Stimulated activated naive B cell treated with anti-CD40 and anti-IgM and Interleukin-4, amounts not matched to agents 10 μg/mL and 1 μg/mL and 100 μg/mL, for 72 hours (primary cell): Measurements from ENCODE around the gene CDC42EP3.

Experiments
- ATAC-seq, 2 donors: fragments of 150-1000 bp; cut with Tn5 transposase; replicated peaks; 2 replicates each; pipeline ENCODE4 v1.10.0; 2021; ENCODE audit warnings: moderate library complexity in 1 of 2
- DNase-seq: peaks from one replicate; pipeline ENCODE4 v3.0.0; 2021
- H3K27ac Mint-ChIP-seq: one replicate; pipeline ENCODE4 v1.8.0; 2022; ENCODE audit warnings: mild to moderate bottlenecking, mixed read lengths
- H3K27me3 Mint-ChIP-seq, 2 donors: one replicate each; pipeline ENCODE4 v1.8.0; 2022; ENCODE audit warnings: mixed read lengths in 2 of 2
- H3K36me3 Mint-ChIP-seq, 2 donors: one replicate each; pipeline ENCODE4 v1.8.0; 2022; ENCODE audit warnings: mixed read lengths in 2 of 2, mild to moderate bottlenecking in 1 of 2
- H3K4me1 Mint-ChIP-seq, 2 donors: one replicate each; pipeline ENCODE4 v1.8.0; 2022; ENCODE audit warnings: mixed read lengths in 2 of 2, mild to moderate bottlenecking in 1 of 2
- H3K4me3 Mint-ChIP-seq, 2 donors: one replicate each; pipeline ENCODE4 v1.8.0; 2022; ENCODE audit warnings: mild to moderate bottlenecking in 2 of 2, mixed read lengths in 2 of 2, moderate library complexity in 1 of 2
- H3K9me3 Mint-ChIP-seq, 2 donors: one replicate each; pipeline ENCODE4 v1.8.0; 2022; ENCODE audit warnings: mixed read lengths in 2 of 2, mild to moderate bottlenecking in 1 of 2

CDC42EP3 gene

DNA sequence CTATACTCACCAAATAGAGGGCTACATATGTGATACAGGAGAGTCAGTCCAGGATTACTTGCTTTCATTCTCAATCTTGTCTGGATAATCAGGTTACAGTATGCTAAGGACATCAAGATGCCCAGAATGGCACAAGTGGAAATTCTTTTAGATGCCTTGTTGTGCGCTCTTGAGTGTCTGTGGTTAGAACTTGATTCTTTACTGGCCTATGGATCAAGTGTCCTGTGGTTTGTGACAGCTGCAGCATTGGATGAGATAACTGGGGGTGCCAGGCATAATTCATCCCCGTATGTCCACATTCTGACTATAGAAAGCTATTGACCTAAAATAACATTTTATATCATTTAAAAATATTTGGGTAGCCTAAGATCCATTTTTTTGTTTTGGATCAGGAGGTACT, 40.1 kb downstream of the CDC42EP3 start:
- Mint-ChIP-seq H3K36me3 (no peaks in the 10 kb centered on the region), H3K9me3 (peaks cover 0 to 8% of the 10 kb centered on the region in 2 donors), H3K27ac (no peak overlapping the region), H3K4me1 (peaks cover 28 to 34% of the 10 kb centered on the region in 2 donors), H3K27me3 (peaks cover 0 to 6% of the 10 kb centered on the region in 2 donors), H3K4me3 (no peak overlapping the region)
- no peak for DNase-seq
- no peak for ATAC-seq

- H3K27me3 Mint-ChIP-seq: peaks cover 0 to 6% of the 10 kb centered on the region in 2 donors
- no peak overlapping the region for H3K27ac Mint-ChIP-seq
These were observed 40.7 kb downstream of the CDC42EP3 start for GRCh38 chr2:37630776-37631175.

GRCh38 chr2:37630301-37630700, 41.1 kb downstream of the CDC42EP3 start:
- DNase-seq (no peak), ATAC-seq (no peak)
- no peak overlapping the region for H3K27ac Mint-ChIP-seq
- no peaks in the 10 kb centered on the region for H3K36me3 Mint-ChIP-seq
- H3K4me3 Mint-ChIP-seq: no peak overlapping the region
- H3K9me3 Mint-ChIP-seq: peaks cover 0 to 8% of the 10 kb centered on the region in 2 donors
- peaks cover 0 to 6% of the 10 kb centered on the region in 2 donors for H3K27me3 Mint-ChIP-seq
- H3K4me1 Mint-ChIP-seq: peaks cover 29 to 34% of the 10 kb centered on the region in 2 donors

More at GRCh38 chr2:37630776-37631175, 40.7 kb downstream of the CDC42EP3 start:
- Mint-ChIP-seq H3K36me3 (no peaks in the 10 kb centered on the region), H3K4me3 (no peak overlapping the region), H3K4me1 (peaks cover 28 to 34% of the 10 kb centered on the region in 2 donors), H3K9me3 (peaks cover 0 to 8% of the 10 kb centered on the region in 2 donors)
- ATAC-seq (no peak), DNase-seq (no peak)

- Mint-ChIP-seq H3K27me3 (peaks cover 0 to 6% of the 10 kb centered on the region in 2 donors), H3K4me1 (peaks cover 28 to 34% of the 10 kb centered on the region in 2 donors), H3K36me3 (no peaks in the 10 kb centered on the region), H3K4me3 (no peak overlapping the region), H3K9me3 (peaks cover 0 to 3% of the 10 kb centered on the region in 2 donors), H3K27ac (no peak overlapping the region)
- ATAC-seq (no peak), DNase-seq (no peak)
These were observed 41.9 kb downstream of the CDC42EP3 start for GRCh38 chr2:37629529-37629928.

- H3K27me3 Mint-ChIP-seq: peaks cover 0 to 6% of the 10 kb centered on the region in 2 donors
- no peak for DNase-seq
- ATAC-seq: no peak
- no peaks in the 10 kb centered on the region for H3K36me3 Mint-ChIP-seq
- H3K4me3 Mint-ChIP-seq: no peak overlapping the region
- H3K4me1 Mint-ChIP-seq: peaks cover 42 to 48% of the 10 kb centered on the region in 2 donors
- peaks cover 0 to 1% of the 10 kb centered on the region in 2 donors for H3K9me3 Mint-ChIP-seq
- H3K27ac Mint-ChIP-seq: no peak overlapping the region
These were observed 43.7 kb downstream of the CDC42EP3 start for GRCh38 chr2:37627710-37628109.

DNA sequence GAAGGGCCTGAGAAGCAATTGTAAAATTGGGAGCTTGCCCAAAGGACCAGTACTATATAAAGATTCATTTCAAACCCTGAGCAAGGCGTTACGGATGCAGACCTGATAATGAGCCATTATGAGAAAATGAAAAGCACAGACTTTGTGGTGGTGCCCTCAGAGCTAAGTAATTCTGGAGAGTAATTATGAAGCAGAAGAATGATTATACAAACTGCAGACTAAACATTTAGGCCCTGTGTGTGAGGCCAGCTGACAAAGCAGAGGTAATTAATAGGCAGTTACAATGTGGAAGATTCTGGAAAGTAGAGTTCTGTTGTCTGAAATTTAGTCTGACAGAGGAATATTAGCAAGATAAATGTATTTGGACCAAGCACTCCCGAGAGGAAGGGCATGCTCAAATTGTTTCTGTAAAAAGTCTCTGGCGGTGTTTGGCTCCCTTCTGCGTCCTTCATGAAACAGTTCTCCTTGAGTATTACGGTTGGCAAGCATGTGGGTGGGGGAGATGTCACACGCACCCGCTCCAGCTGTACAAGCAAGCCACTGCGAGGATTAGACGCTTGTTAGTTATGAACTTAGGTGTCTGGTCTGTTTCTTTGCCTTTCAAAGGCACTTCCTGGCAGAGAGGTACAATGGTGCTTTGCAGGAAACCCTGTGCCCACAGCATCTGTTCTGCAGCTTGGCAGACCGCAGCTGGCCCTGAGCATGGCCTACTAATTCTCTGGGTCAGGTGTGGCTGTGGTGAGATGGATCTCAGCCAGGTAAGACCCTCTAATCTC, 45.5 kb downstream of the CDC42EP3 start:
- Mint-ChIP-seq H3K27me3 (peaks cover 4 to 9% of the 10 kb centered on the region in 2 donors), H3K36me3 (no peaks in the 10 kb centered on the region), H3K4me3 (peak overlapping the region in 1 of 2 donors; percentile 11), H3K27ac (peak overlapping the region; percentile 57), H3K4me1 (peaks cover 50 to 59% of the 10 kb centered on the region in 2 donors), H3K9me3 (peaks cover 1 to 5% of the 10 kb centered on the region in 2 donors)
- ATAC-seq: peak; percentile 57 to 70
- peak; percentile 27 for DNase-seq

DNA sequence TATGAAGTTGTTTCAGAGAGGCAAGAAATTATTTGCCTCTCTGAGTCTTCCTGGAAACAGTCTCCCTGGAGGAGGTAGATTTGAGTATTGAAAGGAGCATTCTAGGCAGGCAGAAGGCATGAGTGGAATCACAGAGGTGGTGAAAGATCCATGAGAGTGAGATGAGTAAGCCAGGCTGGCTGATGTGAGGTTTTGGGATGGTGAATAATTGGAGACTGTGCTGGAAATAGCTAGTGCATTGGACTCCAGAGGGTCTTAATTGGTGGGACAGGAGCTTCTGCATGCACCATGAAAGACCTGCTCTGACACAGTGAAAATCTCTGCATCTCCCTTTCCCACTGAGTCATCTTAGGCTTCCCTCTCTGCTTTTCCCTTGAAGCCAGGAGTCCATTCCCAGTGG, 46.3 kb downstream of the CDC42EP3 start:
- H3K27ac Mint-ChIP-seq: no peak overlapping the region
- no peak for ATAC-seq
- peaks cover 48 to 55% of the 10 kb centered on the region in 2 donors for H3K4me1 Mint-ChIP-seq
- H3K36me3 Mint-ChIP-seq: no peaks in the 10 kb centered on the region
- H3K9me3 Mint-ChIP-seq: peaks cover 1 to 5% of the 10 kb centered on the region in 2 donors
- no peak for DNase-seq
- no peak overlapping the region for H3K4me3 Mint-ChIP-seq
- peaks cover 0 to 10% of the 10 kb centered on the region in 2 donors for H3K27me3 Mint-ChIP-seq

DNA sequence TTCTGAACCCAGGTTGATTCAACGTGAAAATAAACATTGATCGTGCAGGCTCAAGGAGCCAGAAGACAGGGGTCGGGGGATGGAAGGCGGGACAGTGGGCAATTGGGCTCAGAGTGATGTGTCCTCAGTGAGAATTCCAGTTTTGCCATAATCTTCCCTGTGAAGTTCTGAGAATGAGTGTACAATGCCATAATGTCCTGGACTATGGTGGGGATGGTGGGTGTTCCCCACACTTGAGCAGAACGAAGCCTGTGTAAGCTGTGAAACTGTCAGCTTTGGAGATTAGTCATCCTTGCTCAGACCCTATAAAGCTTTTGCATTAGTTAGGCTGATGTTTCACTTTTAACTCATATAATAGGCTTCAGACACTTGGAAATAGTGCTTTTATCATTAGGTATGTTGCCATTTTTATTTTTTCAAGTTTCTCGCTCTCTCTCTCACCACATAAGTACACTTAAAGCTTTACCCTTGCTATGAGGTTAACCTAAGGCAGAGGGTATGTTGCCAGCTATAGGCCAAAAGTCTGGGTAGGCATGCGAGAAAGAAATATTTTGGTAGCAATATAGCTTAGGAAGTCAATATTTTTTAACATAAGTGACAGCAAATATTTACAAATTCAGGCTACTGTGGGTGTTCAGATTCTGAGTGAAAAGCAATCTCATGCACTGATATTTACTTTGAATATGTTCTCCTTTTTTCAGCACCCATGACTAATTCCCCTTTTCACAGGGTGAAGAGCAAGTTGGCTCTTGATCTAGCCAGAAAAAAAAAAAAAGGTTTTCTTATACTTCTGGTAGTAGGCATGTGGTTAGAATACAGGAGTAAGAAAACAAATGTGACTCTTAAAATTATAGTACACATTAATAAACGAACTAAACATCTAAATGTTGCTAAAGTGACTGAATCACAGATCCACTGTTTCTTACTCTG, 47.2 kb downstream of the CDC42EP3 start:
- H3K4me1 Mint-ChIP-seq: peaks cover 49 to 58% of the 10 kb centered on the region in 2 donors
- peak overlapping the region; percentile 90 for H3K27ac Mint-ChIP-seq
- H3K4me3 Mint-ChIP-seq: peak overlapping the region in 1 of 2 donors; percentile 30
- DNase-seq (no peak), ATAC-seq (peak; percentile 84 to 88)
- H3K27me3 Mint-ChIP-seq: peaks cover 0 to 10% of the 10 kb centered on the region in 2 donors
- no peaks in the 10 kb centered on the region for H3K36me3 Mint-ChIP-seq
- H3K9me3 Mint-ChIP-seq: peaks cover 1 to 5% of the 10 kb centered on the region in 2 donors

- DNase-seq: no peak
- peaks cover 0 to 10% of the 10 kb centered on the region in 2 donors for H3K27me3 Mint-ChIP-seq
- peaks cover 1 to 5% of the 10 kb centered on the region in 2 donors for H3K9me3 Mint-ChIP-seq
- H3K36me3 Mint-ChIP-seq: no peaks in the 10 kb centered on the region
- peaks cover 49 to 60% of the 10 kb centered on the region in 2 donors for H3K4me1 Mint-ChIP-seq
- peak overlapping the region; percentile 90 for H3K27ac Mint-ChIP-seq
- peak overlapping the region in 1 of 2 donors; percentile 30 for H3K4me3 Mint-ChIP-seq
- ATAC-seq: peak in 1 of 2 donors; percentile 16
These were observed 48.0 kb downstream of the CDC42EP3 start for GRCh38 chr2:37623406-37623805.

GRCh38 chr2:37622450-37623100, 48.9 kb downstream of the CDC42EP3 start:
- peaks cover 2 to 3% of the 10 kb centered on the region in 2 donors for H3K36me3 Mint-ChIP-seq
- no peak overlapping the region for H3K27ac Mint-ChIP-seq
- H3K27me3 Mint-ChIP-seq: peaks cover 0 to 10% of the 10 kb centered on the region in 2 donors
- ATAC-seq (peak; percentile 18 to 21), DNase-seq (no peak)
- peaks cover 5% of the 10 kb centered on the region in 2 donors for H3K9me3 Mint-ChIP-seq
- H3K4me3 Mint-ChIP-seq: no peak overlapping the region
- peaks cover 52 to 60% of the 10 kb centered on the region in 2 donors for H3K4me1 Mint-ChIP-seq

DNA sequence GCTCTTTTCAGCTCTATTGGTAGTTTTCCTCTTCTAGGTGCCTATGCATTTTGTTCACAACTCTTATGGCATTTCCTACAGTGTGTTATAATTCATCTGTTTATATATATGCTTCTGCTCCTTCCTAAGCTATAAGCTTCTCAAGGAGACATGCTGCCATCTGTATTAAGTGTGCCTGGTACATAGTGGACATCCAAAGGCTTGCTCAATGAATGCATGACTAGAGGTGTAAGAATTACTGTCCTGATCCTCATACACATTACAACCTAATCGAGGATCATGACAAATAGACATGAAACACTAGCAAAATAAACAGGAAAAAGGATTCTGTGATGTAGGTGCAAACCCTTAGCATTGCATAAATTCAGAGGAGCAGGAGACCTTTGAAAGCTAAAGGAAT, 50.2 kb downstream of the CDC42EP3 start:
- peaks cover 5 to 13% of the 10 kb centered on the region in 2 donors for H3K9me3 Mint-ChIP-seq
- DNase-seq: no peak

GRCh38 chr2:37619959-37620300, 51.5 kb downstream of the CDC42EP3 start:
- no peak for DNase-seq
- Mint-ChIP-seq H3K9me3 (peaks cover 5 to 14% of the 10 kb centered on the region in 2 donors), H3K4me1 (peaks cover 50 to 63% of the 10 kb centered on the region in 2 donors), H3K27ac (no peak overlapping the region), H3K27me3 (peaks cover 0 to 10% of the 10 kb centered on the region in 2 donors), H3K4me3 (no peak overlapping the region), H3K36me3 (peaks cover 8 to 10% of the 10 kb centered on the region in 2 donors)
- no peak for ATAC-seq

More for the DNA sequence above, 50.2 kb downstream of the CDC42EP3 start:
- Mint-ChIP-seq H3K4me3 (no peak overlapping the region), H3K4me1 (peaks cover 54 to 65% of the 10 kb centered on the region in 2 donors), H3K27me3 (peaks cover 0 to 10% of the 10 kb centered on the region in 2 donors), H3K27ac (no peak overlapping the region), H3K36me3 (peaks cover 8 to 10% of the 10 kb centered on the region in 2 donors)
- no peak for ATAC-seq

GRCh38 chr2:37619230-37619958, 52.0 kb downstream of the CDC42EP3 start:
- no peak overlapping the region for H3K27ac Mint-ChIP-seq

More at GRCh38 chr2:37619230-37619958, 52.0 kb downstream of the CDC42EP3 start:
- ATAC-seq (no peak), DNase-seq (no peak)
- peaks cover 8 to 10% of the 10 kb centered on the region in 2 donors for H3K36me3 Mint-ChIP-seq
- no peak overlapping the region for H3K4me3 Mint-ChIP-seq
- H3K27me3 Mint-ChIP-seq: peaks cover 0 to 10% of the 10 kb centered on the region in 2 donors
- peaks cover 47 to 57% of the 10 kb centered on the region in 2 donors for H3K4me1 Mint-ChIP-seq
- H3K9me3 Mint-ChIP-seq: peaks cover 5 to 14% of the 10 kb centered on the region in 2 donors
